ENCODE data around the gene RASL11B.

- TF ChIP-seq CTCF (IDR thresholded peaks at IDR 0.05): no peak
- no peak for TF ChIP-seq POLR2A (IDR thresholded peaks at IDR 0.05)
Measured at GRCh38 chr4:52877036-52877435, 14.9 kb downstream of the RASL11B start.
